Measurements from ENCODE around the gene TIAM1.
A peak's percentile ranks its signal among the peaks of the same experiment; 100 is the strongest.

Gene TIAM1, protein sequence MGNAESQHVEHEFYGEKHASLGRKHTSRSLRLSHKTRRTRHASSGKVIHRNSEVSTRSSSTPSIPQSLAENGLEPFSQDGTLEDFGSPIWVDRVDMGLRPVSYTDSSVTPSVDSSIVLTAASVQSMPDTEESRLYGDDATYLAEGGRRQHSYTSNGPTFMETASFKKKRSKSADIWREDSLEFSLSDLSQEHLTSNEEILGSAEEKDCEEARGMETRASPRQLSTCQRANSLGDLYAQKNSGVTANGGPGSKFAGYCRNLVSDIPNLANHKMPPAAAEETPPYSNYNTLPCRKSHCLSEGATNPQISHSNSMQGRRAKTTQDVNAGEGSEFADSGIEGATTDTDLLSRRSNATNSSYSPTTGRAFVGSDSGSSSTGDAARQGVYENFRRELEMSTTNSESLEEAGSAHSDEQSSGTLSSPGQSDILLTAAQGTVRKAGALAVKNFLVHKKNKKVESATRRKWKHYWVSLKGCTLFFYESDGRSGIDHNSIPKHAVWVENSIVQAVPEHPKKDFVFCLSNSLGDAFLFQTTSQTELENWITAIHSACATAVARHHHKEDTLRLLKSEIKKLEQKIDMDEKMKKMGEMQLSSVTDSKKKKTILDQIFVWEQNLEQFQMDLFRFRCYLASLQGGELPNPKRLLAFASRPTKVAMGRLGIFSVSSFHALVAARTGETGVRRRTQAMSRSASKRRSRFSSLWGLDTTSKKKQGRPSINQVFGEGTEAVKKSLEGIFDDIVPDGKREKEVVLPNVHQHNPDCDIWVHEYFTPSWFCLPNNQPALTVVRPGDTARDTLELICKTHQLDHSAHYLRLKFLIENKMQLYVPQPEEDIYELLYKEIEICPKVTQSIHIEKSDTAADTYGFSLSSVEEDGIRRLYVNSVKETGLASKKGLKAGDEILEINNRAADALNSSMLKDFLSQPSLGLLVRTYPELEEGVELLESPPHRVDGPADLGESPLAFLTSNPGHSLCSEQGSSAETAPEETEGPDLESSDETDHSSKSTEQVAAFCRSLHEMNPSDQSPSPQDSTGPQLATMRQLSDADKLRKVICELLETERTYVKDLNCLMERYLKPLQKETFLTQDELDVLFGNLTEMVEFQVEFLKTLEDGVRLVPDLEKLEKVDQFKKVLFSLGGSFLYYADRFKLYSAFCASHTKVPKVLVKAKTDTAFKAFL (N-terminal part only)

DNA sequence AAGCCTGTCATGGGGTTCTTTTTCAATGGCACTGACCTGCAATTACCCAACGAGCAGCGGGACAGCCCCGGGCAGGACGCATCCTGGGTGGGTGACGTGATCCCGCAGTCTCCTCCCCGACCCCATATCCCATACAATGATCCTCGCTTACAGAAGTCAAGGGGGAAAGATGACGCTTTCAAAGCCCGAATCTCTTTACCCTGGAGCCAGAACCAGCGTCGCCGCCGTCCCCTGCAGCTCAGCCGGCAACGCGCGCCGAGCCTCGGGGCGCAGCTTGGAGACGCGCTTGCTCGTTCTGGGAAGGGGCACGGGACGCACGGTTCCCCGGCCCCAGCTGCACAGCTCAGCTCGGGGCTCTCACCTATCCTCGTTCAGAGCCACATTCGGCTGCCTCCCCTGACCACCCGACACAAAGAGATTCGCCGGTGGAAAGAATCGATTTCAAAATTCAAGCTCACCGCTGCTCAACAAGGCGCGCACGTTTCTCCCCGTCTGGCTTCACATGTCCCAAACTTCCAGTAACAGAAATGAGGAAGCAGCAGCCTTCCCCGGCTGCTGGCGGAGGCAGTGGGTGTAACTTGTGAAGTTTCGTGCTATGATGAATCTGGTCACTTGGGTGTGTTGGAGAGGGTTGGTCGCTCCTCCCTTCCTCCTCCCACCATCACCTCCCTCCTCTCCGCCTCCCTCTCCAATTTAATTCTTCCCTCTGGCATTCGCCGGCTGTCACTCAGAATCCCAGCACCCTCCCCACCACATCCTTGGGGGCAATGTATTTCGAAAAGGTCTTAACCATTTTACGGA is at the start of gene TIAM1:
Gene TIAM1 (minus strand): TSS at position 582 of the 801 bp plus-strand sequence. CDS start 77,289 bp downstream, outside the sequence.
- Histone ChIP-seq H3K27ac (ENCODE audit: low read depth, low read length) (no peak within 1 kb of the TSS), H3K4me1 (ENCODE audit: control insufficient read depth, insufficient read depth, low read length) (peaks cover 11% of the 10 kb centered on the region), H3K27me3 (ENCODE audit: control insufficient read depth, insufficient read depth, low read length) (peaks cover 9% of the 10 kb centered on the region; the same call in 1 of the 2 replicates), H3K36me3 (ENCODE audit: control insufficient read depth, insufficient read depth, low read length) (no peaks in the 10 kb centered on the region), H3K4me3 (ENCODE audit: low read depth, low read length) (peak within 1 kb of the TSS; percentile 86), H3K9me3 (ENCODE audit: control insufficient read depth, insufficient read depth, low read depth, low read length) (no peaks in the 10 kb centered on the region), H3K9ac (ENCODE audit: low read length) (peak within 1 kb of the TSS; percentile 78)

DNA sequence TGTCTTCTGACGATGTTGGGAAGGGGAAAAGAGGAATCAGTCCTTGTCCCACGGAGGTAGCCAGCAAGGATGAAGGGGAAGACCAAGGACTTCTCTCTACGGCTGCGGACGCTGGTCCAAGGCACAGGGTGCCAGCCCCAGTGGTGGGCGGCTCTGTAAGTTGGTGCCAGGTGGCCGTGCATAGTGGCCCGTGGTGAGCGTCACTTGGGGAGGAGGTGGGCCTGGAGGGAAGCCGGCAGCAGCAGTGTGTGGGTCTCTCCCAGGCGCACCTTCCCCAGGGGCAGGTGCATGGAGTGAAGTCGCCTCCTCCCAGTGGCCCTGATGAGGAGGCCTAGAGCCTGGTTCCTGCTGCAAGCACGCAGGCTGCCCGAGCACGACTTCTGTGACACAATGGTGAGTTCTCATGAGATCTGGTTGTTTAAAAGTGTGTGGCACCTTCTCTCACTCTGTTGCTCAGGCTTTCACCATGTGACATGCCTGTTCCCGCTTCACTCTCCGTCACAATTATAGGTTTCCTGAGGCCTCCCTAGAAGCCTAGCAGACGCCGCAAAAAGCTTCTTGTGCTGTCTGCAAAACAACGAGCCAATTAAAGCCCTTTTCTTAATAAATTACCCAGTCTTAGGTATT is 43.6 kb upstream of the TIAM1 start:
- Histone ChIP-seq H3K9me3 (ENCODE audit: control insufficient read depth, insufficient read depth, low read depth, low read length) (no peaks in the 10 kb centered on the region), H3K27me3 (ENCODE audit: control insufficient read depth, insufficient read depth, low read length) (no peaks in the 10 kb centered on the region), H3K9ac (ENCODE audit: low read length) (no peak overlapping the region), H3K27ac (ENCODE audit: low read depth, low read length) (no peak overlapping the region), H3K36me3 (ENCODE audit: control insufficient read depth, insufficient read depth, low read length) (no peaks in the 10 kb centered on the region), H3K4me3 (ENCODE audit: low read depth, low read length) (no peak overlapping the region), H3K4me1 (ENCODE audit: control insufficient read depth, insufficient read depth, low read length) (peaks cover 4% of the 10 kb centered on the region; the same call in 1 of the 2 replicates)

DNA sequence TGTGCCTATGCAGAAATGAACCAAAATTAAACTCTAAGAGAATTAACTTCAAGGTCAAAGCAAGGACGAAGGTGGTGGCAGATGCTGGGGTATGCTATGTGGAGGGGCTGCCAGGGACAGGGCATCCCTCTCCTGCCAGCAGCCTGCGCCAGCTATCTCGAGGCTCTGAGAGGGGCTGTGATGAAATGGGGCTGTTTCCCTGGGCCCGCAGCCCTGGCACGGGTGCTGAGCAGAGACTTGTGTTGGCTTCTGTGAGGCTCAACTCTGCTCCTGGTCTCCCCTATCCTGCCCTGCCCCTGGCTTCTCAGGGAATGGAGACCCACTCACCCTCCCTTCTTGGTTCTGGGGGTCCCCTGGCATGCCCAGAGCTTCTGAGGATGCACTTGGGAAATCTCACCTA is 41.9 kb upstream of the TIAM1 start:
- no peak overlapping the region for H3K4me3 ChIP-seq (ENCODE audit: low read depth, low read length)
- H3K9ac ChIP-seq (ENCODE audit: low read length): no peak overlapping the region
- H3K9me3 ChIP-seq (ENCODE audit: control insufficient read depth, insufficient read depth, low read depth, low read length): no peaks in the 10 kb centered on the region
- H3K4me1 ChIP-seq (ENCODE audit: control insufficient read depth, insufficient read depth, low read length): peaks cover 4% of the 10 kb centered on the region; the same call in 1 of the 2 replicates
- H3K27me3 ChIP-seq (ENCODE audit: control insufficient read depth, insufficient read depth, low read length): no peaks in the 10 kb centered on the region
- no peaks in the 10 kb centered on the region for H3K36me3 ChIP-seq (ENCODE audit: control insufficient read depth, insufficient read depth, low read length)
- no peak overlapping the region for H3K27ac ChIP-seq (ENCODE audit: low read depth, low read length)

DNA sequence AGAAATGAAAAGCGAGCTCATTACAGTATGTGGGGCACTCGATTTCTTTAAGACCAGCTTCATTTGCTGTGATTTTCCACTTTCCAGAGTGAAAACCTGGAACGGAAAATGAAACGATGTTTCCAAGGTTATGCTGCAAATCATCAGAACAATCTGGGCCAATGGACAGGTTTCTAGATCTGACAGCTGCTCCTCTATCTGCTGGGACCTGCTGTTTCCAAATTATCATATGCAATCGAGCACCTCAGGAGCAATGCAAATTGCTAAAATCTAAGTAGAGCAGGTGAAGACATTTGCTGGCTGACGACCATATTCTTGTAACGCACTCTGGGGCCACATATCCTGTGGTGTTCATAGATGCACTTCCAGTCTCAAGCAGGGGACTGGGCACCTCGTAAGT is 39.7 kb upstream of the TIAM1 start:
- Histone ChIP-seq H3K4me1 (ENCODE audit: control insufficient read depth, insufficient read depth, low read length) (peaks cover 4% of the 10 kb centered on the region; the same call in 1 of the 2 replicates), H3K27ac (ENCODE audit: low read depth, low read length) (no peak overlapping the region), H3K9me3 (ENCODE audit: control insufficient read depth, insufficient read depth, low read depth, low read length) (no peaks in the 10 kb centered on the region), H3K9ac (ENCODE audit: low read length) (no peak overlapping the region), H3K4me3 (ENCODE audit: low read depth, low read length) (no peak overlapping the region), H3K36me3 (ENCODE audit: control insufficient read depth, insufficient read depth, low read length) (no peaks in the 10 kb centered on the region), H3K27me3 (ENCODE audit: control insufficient read depth, insufficient read depth, low read length) (no peaks in the 10 kb centered on the region)

DNA sequence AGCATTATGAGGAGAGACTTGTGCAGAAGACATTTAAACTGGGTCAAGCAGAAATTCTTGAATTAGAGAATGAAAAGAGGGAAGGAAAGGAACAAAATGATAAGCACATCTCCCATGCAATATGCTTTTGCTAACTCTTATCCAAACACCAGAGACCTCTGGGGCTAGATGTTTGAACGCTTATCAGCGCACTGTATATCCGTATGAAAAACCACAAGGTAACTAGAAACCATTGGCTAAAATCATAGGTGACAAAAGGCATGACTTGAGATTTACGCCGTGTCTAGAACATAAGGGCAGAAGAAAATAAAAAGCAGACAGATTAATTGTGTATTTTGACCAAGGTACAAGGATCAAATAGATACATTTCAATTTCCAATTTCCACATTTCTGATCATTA is 38.0 kb upstream of the TIAM1 start:
- Histone ChIP-seq H3K4me3 (ENCODE audit: low read depth, low read length) (no peak overlapping the region), H3K9me3 (ENCODE audit: control insufficient read depth, insufficient read depth, low read depth, low read length) (no peaks in the 10 kb centered on the region), H3K36me3 (ENCODE audit: control insufficient read depth, insufficient read depth, low read length) (no peaks in the 10 kb centered on the region), H3K9ac (ENCODE audit: low read length) (no peak overlapping the region), H3K4me1 (ENCODE audit: control insufficient read depth, insufficient read depth, low read length) (peaks cover 4% of the 10 kb centered on the region; the same call in 1 of the 2 replicates), H3K27ac (ENCODE audit: low read depth, low read length) (no peak overlapping the region), H3K27me3 (ENCODE audit: control insufficient read depth, insufficient read depth, low read length) (no peaks in the 10 kb centered on the region)

DNA sequence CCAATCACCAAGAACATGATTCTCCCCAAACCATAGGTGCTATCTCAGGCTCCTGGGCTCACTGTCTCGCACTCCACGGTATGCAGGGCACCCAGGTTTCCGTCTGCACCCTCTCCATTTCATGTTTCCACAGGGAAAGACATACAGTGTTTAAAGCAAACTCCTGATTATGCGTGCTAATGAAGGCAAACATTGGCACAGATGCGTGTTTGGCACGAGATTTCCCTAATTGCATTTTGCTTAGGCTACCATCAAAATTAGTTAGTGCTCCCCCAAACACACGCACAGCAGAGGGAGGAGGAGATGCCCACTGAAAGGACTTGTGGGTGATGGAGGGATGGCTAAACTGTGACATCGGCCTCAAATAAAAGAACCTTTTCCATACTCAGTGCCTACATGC is 32.2 kb upstream of the TIAM1 start:
- Histone ChIP-seq H3K36me3 (ENCODE audit: control insufficient read depth, insufficient read depth, low read length) (no peaks in the 10 kb centered on the region), H3K4me3 (ENCODE audit: low read depth, low read length) (no peak overlapping the region), H3K9me3 (ENCODE audit: control insufficient read depth, insufficient read depth, low read depth, low read length) (no peaks in the 10 kb centered on the region), H3K4me1 (ENCODE audit: control insufficient read depth, insufficient read depth, low read length) (no peaks in the 10 kb centered on the region; the same call in 1 of the 2 replicates), H3K27me3 (ENCODE audit: control insufficient read depth, insufficient read depth, low read length) (no peaks in the 10 kb centered on the region), H3K27ac (ENCODE audit: low read depth, low read length) (no peak overlapping the region), H3K9ac (ENCODE audit: low read length) (no peak overlapping the region)

DNA sequence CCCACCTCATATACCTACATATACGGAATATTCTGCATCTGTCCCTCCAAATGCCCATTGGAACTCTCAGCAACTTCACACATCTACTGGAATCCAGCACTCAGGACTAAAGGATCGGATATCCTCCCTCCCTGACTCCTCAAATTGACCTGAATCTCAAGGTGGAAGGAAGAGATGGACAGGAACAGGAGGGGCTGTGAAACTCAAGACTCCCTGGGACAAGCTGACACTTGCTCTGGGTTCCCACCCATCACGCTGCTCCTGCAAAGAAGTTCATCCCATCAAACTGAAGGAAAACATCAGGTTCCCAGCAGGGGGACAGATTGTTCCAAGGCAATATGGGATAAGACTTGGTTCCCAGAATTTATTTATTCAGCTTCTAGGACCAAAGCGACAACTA is 30.3 kb upstream of the TIAM1 start:
- Histone ChIP-seq H3K4me1 (ENCODE audit: control insufficient read depth, insufficient read depth, low read length) (no peaks in the 10 kb centered on the region; the same call in 1 of the 2 replicates), H3K4me3 (ENCODE audit: low read depth, low read length) (no peak overlapping the region), H3K27me3 (ENCODE audit: control insufficient read depth, insufficient read depth, low read length) (no peaks in the 10 kb centered on the region), H3K9ac (ENCODE audit: low read length) (no peak overlapping the region), H3K36me3 (ENCODE audit: control insufficient read depth, insufficient read depth, low read length) (no peaks in the 10 kb centered on the region), H3K9me3 (ENCODE audit: control insufficient read depth, insufficient read depth, low read depth, low read length) (no peaks in the 10 kb centered on the region), H3K27ac (ENCODE audit: low read depth, low read length) (no peak overlapping the region)

DNA sequence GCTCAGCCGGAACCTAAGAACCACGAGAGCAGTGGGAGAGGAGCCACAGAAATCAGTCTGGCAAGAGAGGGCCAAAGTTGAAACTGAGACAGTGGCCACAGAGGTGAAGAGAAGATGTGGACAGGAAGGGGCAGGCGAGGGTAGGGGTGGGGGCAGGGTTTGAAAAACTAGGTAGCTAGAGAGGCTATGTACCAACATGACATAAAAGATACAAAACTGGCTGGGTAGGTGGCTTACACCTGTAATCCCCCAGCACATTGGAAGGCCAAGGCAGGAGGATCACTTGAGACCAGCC is 28.4 kb upstream of the TIAM1 start:
- no peak overlapping the region for H3K9ac ChIP-seq (ENCODE audit: low read length)
- no peak overlapping the region for H3K27ac ChIP-seq (ENCODE audit: low read depth, low read length)
- H3K36me3 ChIP-seq (ENCODE audit: control insufficient read depth, insufficient read depth, low read length): no peaks in the 10 kb centered on the region
- H3K4me3 ChIP-seq (ENCODE audit: low read depth, low read length): no peak overlapping the region
- peaks cover under 1% of the 10 kb centered on the region; the same call in 1 of the 2 replicates for H3K4me1 ChIP-seq (ENCODE audit: control insufficient read depth, insufficient read depth, low read length)
- H3K9me3 ChIP-seq (ENCODE audit: control insufficient read depth, insufficient read depth, low read depth, low read length): no peaks in the 10 kb centered on the region
- no peaks in the 10 kb centered on the region for H3K27me3 ChIP-seq (ENCODE audit: control insufficient read depth, insufficient read depth, low read length)

DNA sequence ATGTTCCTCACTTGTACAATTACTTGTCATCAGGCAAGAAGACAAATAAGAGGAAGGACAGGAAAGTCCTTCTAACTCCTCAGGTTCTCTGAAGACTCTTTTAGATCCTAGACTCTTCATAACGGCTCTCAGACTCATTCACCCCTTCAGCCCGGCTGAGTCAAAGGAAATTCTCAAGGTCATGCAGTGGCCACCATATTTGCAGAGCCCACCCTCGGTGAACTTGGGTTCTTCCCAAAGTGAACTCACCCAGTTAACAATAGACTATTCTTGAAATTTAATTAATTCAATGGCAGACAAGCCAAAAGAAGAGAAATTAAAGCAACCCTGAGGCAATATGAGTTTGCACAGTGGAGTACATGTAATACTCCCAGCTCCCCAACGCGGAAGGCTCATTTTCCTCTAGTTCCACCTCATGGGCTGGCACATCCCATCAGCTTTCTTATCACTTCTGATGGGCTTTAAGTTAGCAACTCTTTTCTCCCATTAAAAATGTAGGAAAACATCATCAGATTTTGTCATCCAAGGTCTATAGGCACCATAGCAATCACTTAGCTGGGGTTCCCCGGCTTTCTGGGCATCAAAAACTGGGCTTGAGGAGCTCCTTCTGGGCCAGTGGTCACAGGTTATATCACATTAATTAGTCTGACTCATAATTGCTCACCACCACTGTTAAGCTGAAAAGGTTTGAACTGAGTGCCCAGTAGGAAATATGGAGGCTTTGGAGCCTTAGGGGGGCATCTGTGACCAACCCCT is 27.8 kb upstream of the TIAM1 start:
- Histone ChIP-seq H3K9me3 (ENCODE audit: control insufficient read depth, insufficient read depth, low read depth, low read length) (no peaks in the 10 kb centered on the region), H3K27me3 (ENCODE audit: control insufficient read depth, insufficient read depth, low read length) (no peaks in the 10 kb centered on the region), H3K4me1 (ENCODE audit: control insufficient read depth, insufficient read depth, low read length) (peaks cover 5% of the 10 kb centered on the region; the same call in 1 of the 2 replicates), H3K4me3 (ENCODE audit: low read depth, low read length) (no peak overlapping the region), H3K36me3 (ENCODE audit: control insufficient read depth, insufficient read depth, low read length) (no peaks in the 10 kb centered on the region), H3K27ac (ENCODE audit: low read depth, low read length) (no peak overlapping the region), H3K9ac (ENCODE audit: low read length) (no peak overlapping the region)

All from HUES6 (cell line).